Measurements from ENCODE around the gene MND1.
"Not testable (repeated sequence)": the region's sequence is repeated elsewhere in the genome, so short reads cannot be mapped to it uniquely, and the experiment has no call there.

MND1 gene

DNA sequence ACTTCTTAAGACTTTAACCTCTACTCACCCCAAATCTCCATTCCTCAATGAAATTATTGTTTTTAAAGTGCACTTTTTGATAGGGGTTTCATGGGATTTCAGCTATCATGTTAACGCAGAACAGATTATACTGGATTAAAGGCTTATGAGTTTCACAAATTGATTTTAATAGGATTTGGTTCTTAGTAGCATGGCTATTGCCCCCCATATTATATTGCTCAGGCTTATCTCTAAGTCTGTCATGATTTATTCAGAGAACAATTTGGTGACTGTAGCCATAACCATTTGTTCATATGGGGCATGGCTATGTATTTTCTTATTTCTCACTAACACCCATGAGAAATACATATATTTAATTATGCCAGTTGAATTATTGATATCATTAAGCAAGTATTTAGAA, 57.0 kb downstream of the MND1 start:
- in situ Hi-C loops (cut with MboI; ENCODE audit: low sequenced_read_pairs): no loop called here

DNA sequence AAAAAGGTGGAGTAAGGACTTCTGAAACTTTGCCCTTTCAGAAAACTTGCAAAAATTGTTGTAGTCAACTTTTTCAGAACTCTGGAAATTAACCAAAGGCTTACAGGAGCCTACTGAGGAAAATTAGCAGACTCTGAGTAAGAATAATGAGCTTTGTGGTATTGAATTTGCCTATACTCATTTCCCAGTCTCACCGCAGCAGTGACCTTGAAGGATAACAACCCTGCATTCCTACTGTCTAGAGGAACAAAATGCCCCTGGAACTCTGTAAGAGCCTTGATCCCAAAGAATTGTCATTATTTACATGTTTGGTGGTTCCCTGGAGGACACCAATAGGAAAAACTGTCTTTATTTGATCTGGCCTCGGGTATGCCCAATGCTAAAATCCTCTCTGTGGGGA, 57.9 kb downstream of the MND1 start:
- in situ Hi-C loops (cut with MboI; ENCODE audit: low sequenced_read_pairs): no loop called here

GRCh38 chr4:153403726-153404125, 59.2 kb downstream of the MND1 start:
- in situ Hi-C loops (cut with MboI; ENCODE audit: low sequenced_read_pairs): no loop called here

GRCh38 chr4:153407906-153408305, 63.4 kb downstream of the MND1 start:
- in situ Hi-C loops (cut with MboI; ENCODE audit: low sequenced_read_pairs): no loop called here

- in situ Hi-C loops (cut with MboI; ENCODE audit: low sequenced_read_pairs): no loop called here
Observed at GRCh38 chr4:153408932-153409331, 64.4 kb downstream of the MND1 start.

- in situ Hi-C loops (cut with MboI; ENCODE audit: low sequenced_read_pairs): no loop called here
Observed at GRCh38 chr4:153409412-153409811, 64.9 kb downstream of the MND1 start.

DNA sequence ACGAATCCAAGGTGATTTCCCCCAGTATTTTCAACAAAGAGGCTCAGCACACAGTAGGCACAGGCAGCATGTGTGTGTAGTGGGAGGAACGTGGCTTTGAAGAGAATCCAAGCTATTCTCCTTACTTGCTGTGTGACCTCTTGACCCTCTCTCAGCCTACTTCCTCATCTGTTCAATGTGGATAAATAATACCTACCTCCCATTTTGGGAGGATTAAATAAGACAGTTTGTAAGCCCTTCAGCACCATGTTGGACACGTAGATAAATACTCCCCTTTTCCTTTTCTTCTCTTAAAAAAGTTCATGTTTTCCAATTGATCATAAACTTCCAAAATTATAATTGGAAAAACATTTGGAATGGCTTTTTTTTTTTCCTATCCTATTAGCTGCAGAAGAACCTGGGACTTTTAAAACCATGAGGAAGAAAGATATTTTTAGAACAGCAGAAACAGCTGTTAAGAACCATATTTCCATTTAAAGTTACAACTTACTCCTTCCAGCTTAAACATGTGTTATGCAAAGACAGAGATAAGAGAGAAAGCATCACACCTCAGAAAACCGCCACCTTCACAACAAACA, 65.5 kb downstream of the MND1 start:
- in situ Hi-C loops (cut with MboI; ENCODE audit: low sequenced_read_pairs): no loop called here

DNA sequence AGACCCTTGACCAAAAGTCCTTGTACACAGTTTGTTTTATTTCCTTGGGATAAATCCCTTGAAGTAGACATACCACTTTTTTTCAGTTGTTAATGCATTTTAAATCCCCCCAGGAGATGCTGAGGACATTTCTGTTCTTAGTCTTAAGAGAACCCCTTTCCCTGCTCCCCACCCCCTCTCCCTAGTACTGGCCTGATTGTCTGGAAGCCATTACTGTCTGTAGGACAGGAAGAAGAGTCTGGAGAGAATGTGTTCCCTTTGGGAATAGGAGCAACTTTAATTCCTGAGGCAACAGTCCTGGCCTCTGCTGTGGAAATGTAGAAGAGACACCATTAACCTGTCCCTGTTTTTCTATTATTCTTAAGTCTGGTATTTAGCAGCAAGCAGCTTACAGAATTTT, 69.4 kb downstream of the MND1 start:
- in situ Hi-C loops (cut with MboI; ENCODE audit: low sequenced_read_pairs): no loop called here

DNA sequence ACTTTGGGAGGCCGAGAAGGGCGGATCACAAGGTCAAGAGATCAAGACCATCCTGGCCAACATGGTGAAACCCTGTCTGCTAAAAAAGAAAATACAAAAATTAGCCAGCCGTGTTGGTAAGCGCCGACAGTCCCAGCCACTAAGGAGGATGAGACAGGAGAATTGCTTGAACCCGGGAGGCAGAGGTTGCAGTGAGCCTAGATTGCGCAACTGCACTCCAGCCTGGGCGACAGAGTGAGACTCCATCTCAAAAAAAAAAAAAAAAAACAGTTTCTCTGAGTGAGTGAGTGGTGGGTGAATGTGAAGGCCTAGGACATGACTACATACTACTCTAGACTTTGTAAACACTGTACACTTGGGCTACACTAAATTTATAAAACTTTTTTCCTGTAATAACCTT, 72.0 kb downstream of the MND1 start:
- in situ Hi-C loops (cut with MboI; ENCODE audit: low sequenced_read_pairs): not testable (repeated sequence)

DNA sequence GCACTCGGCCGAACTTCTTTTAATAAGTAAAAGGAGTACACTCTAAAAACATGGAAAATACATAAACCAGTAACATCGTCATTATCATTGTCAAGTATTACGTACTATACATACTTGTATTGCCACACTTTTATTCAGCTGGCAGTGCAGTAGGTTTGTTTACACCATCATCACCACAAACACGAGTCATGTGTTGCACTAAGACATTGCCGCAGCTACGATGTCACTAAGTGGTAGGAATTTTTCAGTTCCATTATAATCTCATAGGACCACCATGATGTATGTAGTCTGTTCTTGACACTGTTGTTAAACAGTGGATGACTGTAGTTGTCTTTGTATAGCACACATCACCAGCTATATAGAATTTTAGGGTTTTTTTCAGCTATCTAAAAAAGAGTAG, 73.6 kb downstream of the MND1 start:
- in situ Hi-C loops (cut with MboI; ENCODE audit: low sequenced_read_pairs): no loop called here

DNA sequence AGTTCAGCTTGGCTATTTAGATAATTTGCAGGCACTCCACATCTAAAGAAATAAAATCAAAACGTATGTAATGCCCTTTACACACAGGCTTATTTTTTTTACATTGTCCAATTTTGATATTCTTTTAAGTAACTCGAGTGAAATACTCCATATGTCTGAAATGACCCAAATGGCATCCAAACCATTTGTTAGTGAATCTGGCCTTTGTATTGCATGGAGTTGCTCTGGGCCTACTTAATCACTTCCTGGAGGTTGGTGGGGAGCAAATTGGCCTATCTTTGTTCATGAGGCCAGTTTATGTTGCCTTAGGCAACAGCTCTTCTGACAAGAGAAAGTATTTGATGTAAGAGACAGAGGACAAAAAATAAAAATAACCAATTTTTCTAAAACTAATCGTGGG, 74.1 kb downstream of the MND1 start:
- in situ Hi-C loops (cut with MboI; ENCODE audit: low sequenced_read_pairs): no loop called here

- in situ Hi-C loops (cut with MboI; ENCODE audit: low sequenced_read_pairs): no loop called here
Observed at GRCh38 chr4:153419029-153419428, 74.5 kb downstream of the MND1 start.

- in situ Hi-C loops (cut with MboI; ENCODE audit: low sequenced_read_pairs): no loop called here
Observed at GRCh38 chr4:153419673-153420278, 75.3 kb downstream of the MND1 start.

GRCh38 chr4:153420361-153420760, 75.9 kb downstream of the MND1 start:
- in situ Hi-C loops (cut with MboI; ENCODE audit: low sequenced_read_pairs): no loop called here

- in situ Hi-C loops (cut with MboI; ENCODE audit: low sequenced_read_pairs): no loop called here
Observed at GRCh38 chr4:153421941-153422340, 77.5 kb downstream of the MND1 start.

DNA sequence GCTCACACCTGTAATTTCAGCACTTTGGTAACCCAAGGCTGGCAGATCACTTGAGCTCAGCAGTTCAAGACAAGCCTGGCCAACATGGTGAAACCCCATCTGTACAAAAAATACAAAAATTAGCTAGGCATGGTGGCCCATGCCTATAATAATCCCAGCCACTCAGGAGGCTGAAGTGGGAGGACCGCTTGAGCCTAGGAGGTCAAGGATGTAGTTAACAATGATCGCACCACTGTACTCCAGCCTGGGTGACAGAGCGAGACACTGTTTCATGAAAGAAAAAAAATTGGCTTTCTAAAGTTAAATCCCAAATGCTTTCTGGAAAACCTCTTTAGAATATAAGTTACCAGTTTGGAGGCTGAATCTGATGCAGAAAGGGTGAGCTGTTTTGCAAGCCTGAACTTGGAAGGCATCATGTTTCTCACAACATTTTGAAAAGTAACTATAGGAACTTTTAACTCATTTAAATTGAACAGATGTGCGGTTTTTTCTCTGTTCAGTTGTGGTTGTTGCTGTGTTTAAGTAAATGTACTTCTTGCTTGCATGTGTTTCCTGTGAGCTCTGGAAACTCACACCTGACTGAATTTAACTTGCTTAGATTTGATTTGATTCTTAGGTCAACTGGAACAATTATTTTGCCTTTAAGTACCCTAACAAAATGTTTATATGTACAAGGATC, 81.9 kb downstream of the MND1 start:
- in situ Hi-C loops (cut with MboI; ENCODE audit: low sequenced_read_pairs): no loop called here

DNA sequence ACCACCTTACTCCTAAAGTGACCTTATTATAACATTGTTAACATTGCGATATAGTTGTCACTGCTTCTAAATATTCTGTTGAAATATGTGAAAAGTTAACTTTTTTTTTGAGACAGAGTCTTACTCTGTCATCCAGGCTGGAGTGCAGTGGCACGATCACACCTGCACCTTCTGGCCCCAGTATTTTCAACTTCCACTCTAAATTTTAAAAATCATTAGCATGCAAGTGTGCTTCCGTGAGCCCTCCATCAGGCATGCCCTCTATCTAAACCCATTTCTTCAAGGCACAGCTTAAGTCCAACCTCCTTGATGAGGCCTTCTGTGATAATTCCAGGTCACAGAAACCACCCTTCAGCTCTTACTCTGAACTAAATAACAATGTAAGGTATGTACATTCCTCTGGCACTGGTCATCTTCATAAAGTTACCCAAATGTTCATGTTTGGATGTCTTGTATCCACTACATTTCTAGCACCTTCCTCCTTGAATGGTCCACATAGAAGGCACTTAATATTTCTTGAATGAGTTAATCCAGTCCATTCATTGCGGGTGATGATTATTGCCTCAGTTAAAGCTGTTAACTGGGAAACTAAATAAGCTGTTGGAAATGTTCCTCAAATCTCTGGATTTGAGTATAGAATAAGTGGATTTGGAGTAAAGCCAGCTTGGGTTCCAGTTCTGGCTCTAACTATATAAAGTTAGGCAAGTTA, 83.0 kb downstream of the MND1 start:
- in situ Hi-C loops (cut with MboI; ENCODE audit: low sequenced_read_pairs): no loop called here

GRCh38 chr4:153428941-153429475, 84.5 kb downstream of the MND1 start:
- in situ Hi-C loops (cut with MboI; ENCODE audit: low sequenced_read_pairs): no loop called here

DNA sequence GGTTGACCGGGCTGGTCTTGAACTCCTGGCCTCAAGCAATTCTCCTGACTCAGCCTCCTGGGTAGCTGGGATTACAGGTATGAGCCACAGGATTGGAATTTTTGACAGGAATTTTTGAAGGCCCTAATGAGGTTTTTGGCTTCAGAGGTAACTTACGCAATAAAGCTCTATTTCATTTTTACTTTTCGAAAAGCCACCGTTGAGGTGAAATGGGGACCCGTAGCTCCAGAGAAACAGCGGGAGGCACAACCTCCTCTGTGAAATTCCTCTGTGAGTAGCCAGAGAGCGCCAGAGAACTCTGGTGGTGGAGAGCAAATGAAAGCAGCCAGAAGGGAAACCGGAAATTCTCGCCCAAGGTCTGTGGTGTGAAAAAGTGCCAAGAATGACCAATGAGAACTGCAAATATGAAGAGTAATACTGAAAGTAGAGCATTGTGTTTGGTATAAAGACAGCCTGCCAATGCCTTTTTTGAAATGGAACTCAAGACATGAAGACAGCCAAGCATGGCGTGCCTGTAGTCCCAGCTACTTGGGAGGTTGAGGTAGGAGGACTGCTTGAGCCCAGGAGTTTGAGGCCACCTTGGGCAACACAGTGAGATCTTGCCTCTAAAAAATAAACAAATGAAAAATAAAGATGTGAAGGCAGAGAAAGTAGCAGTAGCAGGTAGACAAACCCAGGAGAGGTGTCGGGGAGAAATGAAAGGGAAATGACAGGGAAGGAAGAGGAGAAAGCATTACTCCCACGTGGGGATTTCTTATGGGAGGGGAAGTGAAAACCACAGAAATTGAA, 88.7 kb downstream of the MND1 start:
- in situ Hi-C loops (cut with MboI; ENCODE audit: low sequenced_read_pairs): no loop called here

DNA sequence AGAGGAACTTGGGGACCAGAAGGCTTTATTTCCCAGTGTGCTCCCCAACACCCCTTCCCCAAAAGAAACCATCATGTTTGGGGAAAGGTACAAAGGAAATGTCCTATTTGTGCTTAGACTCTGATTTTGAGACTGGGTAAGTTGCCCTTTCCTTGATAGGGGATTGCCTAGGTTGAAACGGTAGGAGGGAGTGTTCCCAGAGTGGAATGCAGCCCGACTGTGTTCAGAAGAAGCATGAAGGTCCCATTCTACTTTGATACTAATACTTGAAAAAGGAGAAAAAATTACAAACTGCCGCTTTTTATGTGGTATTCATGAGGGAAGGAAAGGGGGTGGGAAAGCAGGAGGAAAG, 89.2 kb downstream of the MND1 start:
- in situ Hi-C loops (cut with MboI; ENCODE audit: low sequenced_read_pairs): no loop called here

DNA sequence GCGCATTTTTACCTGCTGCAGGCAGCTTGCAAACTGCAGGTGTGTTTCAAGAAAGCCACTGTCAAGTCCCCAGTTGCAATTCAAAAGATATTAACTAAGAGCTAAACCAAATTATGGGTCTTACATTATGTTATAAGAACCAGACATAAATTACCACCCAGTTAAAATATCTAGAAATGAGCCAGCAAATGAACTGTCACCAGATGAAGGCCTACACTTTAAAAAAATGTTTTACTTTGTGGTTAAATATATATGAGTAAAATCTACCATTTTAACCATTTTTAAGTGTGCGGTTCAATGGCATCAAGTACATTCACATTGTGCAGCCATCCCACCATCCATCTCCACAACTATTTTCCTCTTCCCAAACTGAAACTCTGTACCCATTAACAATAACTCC, 89.7 kb downstream of the MND1 start:
- in situ Hi-C loops (cut with MboI; ENCODE audit: low sequenced_read_pairs): no loop called here
